GM23338 (cell line): ENCODE data around the gene CASP6. TPM values are rescaled to one million over a fixed set of nuclear protein-coding genes. Genes with fewer than 3 reads are reported as not detected.
A peak's percentile ranks its signal among the peaks of the same experiment; 100 is the strongest.

ENCODE experiments used
- ATAC-seq: fragments of 200-7000 bp; cut with Tn5 transposase; 3 replicates; pipeline ENCODE4 v1.9.1; 2020
- DNase-seq: peaks from one replicate; pipeline ENCODE4 v3.0.0-alpha.2; 2015; ENCODE audit warnings: low spot score
- H2AFZ ChIP-seq: fragments of 200-600 bp; sonication (generic); 2 replicates; pipeline ENCODE4 v1.8.0; 2016; ENCODE audit warnings: antibody characterized with exemption, mild to moderate bottlenecking, moderate library complexity
- H3F3A ChIP-seq: fragments of 200-600 bp; sonication (generic); replicated peaks from 2 replicates; pipeline ENCODE4 v1.8.0; 2017; ENCODE audit warnings: antibody characterized with exemption, mixed run types, low read depth
- H3K27ac ChIP-seq: fragments of 200-600 bp; sonication (generic); 2 replicates; pipeline ENCODE4 v1.6.1; 2016; ENCODE audit warnings: low read depth
- H3K27me3 ChIP-seq: fragments of 200-600 bp; sonication (generic); 2 replicates; pipeline ENCODE4 v1.8.0; 2016; ENCODE audit warnings: mild to moderate bottlenecking, mixed run types, moderate library complexity; ENCODE audit not compliant: insufficient read depth
- H3K36me3 ChIP-seq: fragments of 200-600 bp; sonication (generic); 2 replicates; pipeline ENCODE4 v1.8.0; 2016; ENCODE audit warnings: mild to moderate bottlenecking; ENCODE audit not compliant: insufficient read depth
- H3K4me1 ChIP-seq: fragments of 200-600 bp; sonication (generic); 2 replicates; pipeline ENCODE4 v1.8.0; 2016; ENCODE audit warnings: mild to moderate bottlenecking, moderate library complexity; ENCODE audit not compliant: insufficient read depth
- H3K4me2 ChIP-seq: fragments of 200-600 bp; sonication (generic); 2 replicates; pipeline ENCODE4 v1.7.1; 2017; ENCODE audit warnings: mixed run types
- H3K4me3 ChIP-seq: fragments of 200-600 bp; sonication (generic); 2 replicates; pipeline ENCODE4 v1.6.1; 2016; ENCODE audit warnings: mixed run types
- H3K79me2 ChIP-seq: fragments of 200-600 bp; sonication (generic); replicated peaks from 2 replicates; pipeline ENCODE4 v1.8.0; 2017; ENCODE audit warnings: mild to moderate bottlenecking; ENCODE audit not compliant: insufficient read depth
- H3K9me2 ChIP-seq: fragments of 200-600 bp; sonication (generic); 2 replicates; pipeline ENCODE4 v1.8.0; 2017; ENCODE audit not compliant: insufficient read depth
- H4K20me1 ChIP-seq: fragments of 200-600 bp; sonication (generic); replicated peaks from 2 replicates; pipeline ENCODE4 v1.8.0; 2017; ENCODE audit warnings: mild to moderate bottlenecking; ENCODE audit not compliant: insufficient read depth
- H3K27ac Mint-ChIP-seq: 2 replicates; pipeline ENCODE4 v1.8.0; 2020; ENCODE audit warnings: inconsistent platforms, mild to moderate bottlenecking, moderate library complexity, mixed read lengths
- H3K27me3 Mint-ChIP-seq: 3 replicates; pipeline ENCODE4 v1.8.0; 2022; ENCODE audit warnings: low read depth, mild to moderate bottlenecking, moderate library complexity, mixed read lengths, inconsistent platforms; ENCODE audit not compliant: insufficient read depth, poor library complexity
- H3K36me3 Mint-ChIP-seq: 3 replicates; pipeline ENCODE4 v1.8.0; 2021; ENCODE audit warnings: low read depth, mild to moderate bottlenecking, inconsistent platforms, moderate library complexity, mixed read lengths
- H3K4me1 Mint-ChIP-seq: 3 replicates; pipeline ENCODE4 v1.8.0; 2020; ENCODE audit warnings: mild to moderate bottlenecking, inconsistent platforms, mixed read lengths
- H3K4me3 Mint-ChIP-seq: 3 replicates; pipeline ENCODE4 v1.8.0; 2021; ENCODE audit warnings: moderate library complexity, mild to moderate bottlenecking, inconsistent platforms, mixed read lengths
- H3K9me3 Mint-ChIP-seq: 3 replicates; pipeline ENCODE4 v1.8.0; 2020; ENCODE audit warnings: moderate library complexity, mild to moderate bottlenecking, inconsistent platforms, mixed read lengths
- CREB1 ChIP-seq: fragments of 250-450 bp; sonication (Bioruptor Pico); IDR thresholded peaks from 2 replicates; pipeline ENCODE4 v1.5.0; 2020; ENCODE audit warnings: low read depth, mild to moderate bottlenecking, moderate library complexity
- CTCF ChIP-seq, 2 experiments: fragments of 200-600 bp in 1 of 2; sonication (generic) in 1 of 2; conservative IDR thresholded peaks; 2 replicates each; pipeline versions ENCODE4 v1.5.1 to v1.6.1; 2016 to 2017; ENCODE audit warnings: antibody characterized with exemption in 2 of 2, low read depth in 2 of 2, mild to moderate bottlenecking in 2 of 2, moderate library complexity in 1 of 2
- ETS1 ChIP-seq: IDR thresholded peaks from 2 replicates; pipeline ENCODE4 v1.6.1; 2016; ENCODE audit warnings: antibody characterized with exemption
- EZH2phosphoT487 ChIP-seq: fragments of 200-600 bp; sonication (generic); IDR thresholded peaks from one replicate; pipeline ENCODE4 v1.8.1; 2018; ENCODE audit warnings: antibody characterized with exemption; ENCODE audit not compliant: unreplicated experiment
- NANOG ChIP-seq: IDR thresholded peaks from 2 replicates; pipeline ENCODE4 v1.6.1; 2016; ENCODE audit warnings: antibody characterized with exemption, borderline replicate concordance
- REST ChIP-seq: IDR thresholded peaks from one replicate; pipeline ENCODE4 v1.6.1; 2018; ENCODE audit warnings: antibody characterized with exemption; ENCODE audit not compliant: unreplicated experiment
- STAT1 ChIP-seq: IDR thresholded peaks from one replicate; pipeline ENCODE4 v1.6.1; 2016; ENCODE audit warnings: antibody characterized with exemption; ENCODE audit not compliant: unreplicated experiment
- ZNF114 ChIP-seq: fragments of 250-450 bp; sonication (Bioruptor Pico); IDR thresholded peaks from 2 replicates; pipeline ENCODE4 v1.5.0; 2020; ENCODE audit warnings: mild to moderate bottlenecking, moderate library complexity
- ZNF462 ChIP-seq: fragments of 250-450 bp; sonication (Bioruptor Pico); IDR thresholded peaks from 2 replicates; pipeline ENCODE4 v1.5.0; 2020; ENCODE audit warnings: mild to moderate bottlenecking, moderate library complexity
- polyA plus RNA-seq: library from polyadenylated mRNA; unstranded; fragments of >200 nt; fragmentation: Nextera tagmentation; extraction: Ambion mirVana; gene quantifications from 2 replicates; pipeline ENCODE4 v1.2.1, GENCODE V29; 2016
- total RNA-seq: library from RNA; depleted of rRNA; stranded (reverse); fragments of >200 nt; shearing (Covaris generic); gene quantifications from 2 replicates; pipeline ENCODE4 v1.2.3, GENCODE V29; 2014

Gene CASP6
- total and polyA plus RNA-seq, 2 experiments from 2014 or later = 30.5 to 35.4 TPM

- Histone ChIP-seq H3K9me2 (no peaks in the 10 kb centered on the region), H4K20me1 (peaks cover 3% of the 10 kb centered on the region; the same call in 1 of the 2 replicates), H3F3A (peaks cover 11% of the 10 kb centered on the region; the same call in 1 of the 2 replicates), H3K4me3 (peak overlapping the region; percentile 92), H3K4me2 (peak overlapping the region; percentile 93), H3K79me2 (peaks cover 30% of the 10 kb centered on the region), H2AFZ (peak overlapping the region; percentile 94), H3K27me3 (no peaks in the 10 kb centered on the region), H3K36me3 (no peaks in the 10 kb centered on the region), H3K27ac (peak overlapping the region; percentile 88), H3K4me1 (peaks cover 16% of the 10 kb centered on the region)
- Mint-ChIP-seq H3K36me3 (peaks cover 28% of the 10 kb centered on the region), H3K27me3 (peaks cover 10% of the 10 kb centered on the region), H3K9me3 (no peaks in the 10 kb centered on the region; the same call in 2 of the 3 replicates), H3K4me3 (peak overlapping the region; percentile 89), H3K4me1 (peaks cover 22% of the 10 kb centered on the region), H3K27ac (peak overlapping the region; percentile 95)
- ATAC-seq = peak; percentile 54
- DNase-seq = peak; percentile 58
- no peak for TF ChIP-seq NANOG
- TF ChIP-seq EZH2phosphoT487 = no peak
- no peak for TF ChIP-seq ZNF114
- TF ChIP-seq CREB1 = no peak
- no peak for TF ChIP-seq CTCF (conservative IDR thresholded peaks at IDR 0.05; ENCODE audit: low read depth in 2 of 2)
- TF ChIP-seq ETS1 = no peak
- TF ChIP-seq REST = no peak
- TF ChIP-seq ZNF462 = no peak
- no peak for TF ChIP-seq STAT1
Observed at GRCh38 chr4:109701566-109702410, 1.5 kb downstream of the CASP6 start.
